SK-N-MC (cell line): ENCODE results near the gene SLC26A11.

Experiments
- EZH2 ChIP-seq: fragments of 200-600 bp; sonication (generic); IDR thresholded peaks from one replicate; pipeline ENCODE4 v1.6.1; 2017; ENCODE audit warnings: antibody characterized with exemption
- POLR2AphosphoS5 ChIP-seq: IDR thresholded peaks from 2 replicates; pipeline ENCODE4 v1.6.1; 2012; ENCODE audit warnings: mild to moderate bottlenecking, low read depth, low read length, borderline replicate concordance

DNA sequence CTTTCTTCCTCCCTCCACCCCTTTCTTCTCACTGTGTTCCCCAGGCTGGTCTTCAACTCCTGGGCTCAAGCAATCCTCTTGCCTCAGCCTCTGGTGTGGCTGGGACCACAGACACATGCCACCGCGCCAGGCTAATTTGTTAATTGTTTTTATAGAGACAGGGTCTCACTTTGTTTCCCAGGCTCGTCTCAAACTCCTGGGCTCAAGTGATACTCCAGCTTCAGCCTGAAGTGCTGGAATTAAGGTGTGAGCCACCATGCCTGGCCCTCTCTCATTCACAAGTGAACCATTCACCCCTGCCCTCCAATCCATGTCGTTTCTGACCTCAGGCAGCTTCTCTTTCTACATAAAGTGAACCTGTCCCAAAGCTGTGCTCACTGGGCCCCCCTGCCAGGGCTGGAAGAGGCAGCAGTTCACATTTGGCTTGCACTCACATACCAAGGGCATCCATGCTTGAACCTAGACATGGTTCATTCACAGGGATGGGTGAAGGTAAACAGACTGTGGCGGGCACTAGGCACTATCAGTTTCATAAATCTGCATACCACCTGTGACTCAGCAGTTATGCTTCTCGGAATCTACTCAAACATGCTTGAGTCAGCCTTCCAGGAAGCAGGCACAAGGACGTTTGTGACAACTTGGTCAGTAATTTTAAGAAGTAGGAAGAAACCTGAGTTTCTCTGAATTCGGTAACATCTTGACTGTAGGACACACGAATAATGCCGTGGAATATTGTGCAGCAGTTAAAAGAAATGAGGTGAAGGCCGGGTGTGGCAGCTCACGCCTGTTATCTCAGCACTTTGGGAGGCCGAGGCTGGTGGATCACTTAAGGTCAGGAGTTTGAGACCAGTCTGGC, 34.4 kb downstream of the SLC26A11 start:
- TF ChIP-seq EZH2 (no peak), POLR2AphosphoS5 (no peak)
